Urinary bladder (tissue), 4 donors: Measurements from ENCODE around the gene SMYD4. TPM values are rescaled to one million over a fixed set of nuclear protein-coding genes. Genes with fewer than 3 reads are reported as not detected.
"Not testable (repeated sequence)": the region's sequence is repeated elsewhere in the genome, so short reads cannot be mapped to it uniquely, and the experiment has no call there.

Experiments
- DNase-seq: peaks from one replicate; pipeline ENCODE4 v3.0.0-alpha.2; 2015; ENCODE audit errors: extremely low spot score
- H3K27ac ChIP-seq: one replicate; pipeline ENCODE4 v1.5.1; 2013; ENCODE audit warnings: low read depth, mild to moderate bottlenecking, moderate library complexity
- H3K36me3 ChIP-seq: one replicate; pipeline ENCODE4 v1.6.1; 2013; ENCODE audit warnings: mild to moderate bottlenecking, moderate library complexity; ENCODE audit not compliant: insufficient read depth
- H3K4me1 ChIP-seq: one replicate; pipeline ENCODE4 v1.6.1; 2013; ENCODE audit warnings: mild to moderate bottlenecking, moderate library complexity; ENCODE audit not compliant: insufficient read depth
- H3K4me3 ChIP-seq: one replicate; pipeline ENCODE4 v1.5.1; 2013; ENCODE audit warnings: low read depth, low read length
- WGBS: extraction: QIAGEN DNeasy Blood & Tissue Kit; methylation state at CpG from one replicate; pipeline ENCODE4 v1.1.7; 2013; 5-methylcytosine and 5-hydroxymethylcytosine counted together
- polyA plus RNA-seq: library from polyadenylated mRNA; stranded (reverse); fragments of 200-250 nt; gene quantifications from one replicate; pipeline ENCODE4 v1.2.3, GENCODE V29; 2013
- total RNA-seq: library from RNA; depleted of rRNA; stranded (reverse); fragments of >200 nt; gene quantifications from one replicate; pipeline ENCODE4 v1.2.3, GENCODE V29; 2014
- donor health status: healthy with polysubstance abuse.
- donor health status: healthy.

Gene SMYD4
- total and polyA plus RNA-seq, 2 donors, result 12.8 to 14.1 TPM

- Histone ChIP-seq H3K36me3 (no peaks in the 10 kb centered on the region), H3K27ac (no peak overlapping the region), H3K4me3 (no peak overlapping the region), H3K4me1 (no peaks in the 10 kb centered on the region)
- DNase-seq, result no peak
- 67% methylated on average over 21 of the region's 21 CpGs for whole genome bisulfite sequencing
Measured at GRCh38 chr17:1766382-1767135, 63.1 kb downstream of the SMYD4 start.

- 83% methylated on average over 3 of the region's 3 CpGs for WGBS
- H3K4me3 ChIP-seq, result no peak overlapping the region
- no peaks in the 10 kb centered on the region for H3K4me1 ChIP-seq
- no peaks in the 10 kb centered on the region for H3K36me3 ChIP-seq
- H3K27ac ChIP-seq, result no peak overlapping the region
- no peak for DNase-seq
Measured at GRCh38 chr17:1765576-1765975, 64.1 kb downstream of the SMYD4 start.

- H3K4me1 ChIP-seq, H3K4me3 ChIP-seq, H3K36me3 ChIP-seq, DNase-seq: not testable (repeated sequence)
- peak overlapping the region; percentile 45 for H3K27ac ChIP-seq
- WGBS, result 80% methylated on average over 7 of the region's 7 CpGs
Measured at GRCh38 chr17:1764705-1765104, 65.0 kb downstream of the SMYD4 start.

- H3K4me1 ChIP-seq, result no peaks in the 10 kb centered on the region
- no peak overlapping the region for H3K4me3 ChIP-seq
- no peaks in the 10 kb centered on the region for H3K36me3 ChIP-seq
- H3K27ac ChIP-seq, result peak overlapping the region; percentile 45
- peak; percentile 29 for DNase-seq
- 4% methylated on average over 11 of the region's 11 CpGs for WGBS
Measured at GRCh38 chr17:1764284-1764683, 65.4 kb downstream of the SMYD4 start.

GRCh38 chr17:1762901-1763898, 66.5 kb downstream of the SMYD4 start:
- WGBS, result 44% methylated on average over 22 of the region's 22 CpGs
- H3K36me3 ChIP-seq, result no peaks in the 10 kb centered on the region
- H3K4me3 ChIP-seq, result peak overlapping the region; percentile 38
- H3K4me1 ChIP-seq, result no peaks in the 10 kb centered on the region
- DNase-seq, result peak; percentile 33
- H3K27ac ChIP-seq, result peak overlapping the region; percentile 54

GRCh38 chr17:1762233-1762900, 67.3 kb downstream of the SMYD4 start:
- H3K27ac ChIP-seq, result peak overlapping the region; percentile 54
- DNase-seq, result no peak
- 38% methylated on average over 21 of the region's 21 CpGs for whole genome bisulfite sequencing
- H3K4me1 ChIP-seq, result no peaks in the 10 kb centered on the region
- peak overlapping the region; percentile 38 for H3K4me3 ChIP-seq
- H3K36me3 ChIP-seq, result no peaks in the 10 kb centered on the region

- no peak for DNase-seq
- WGBS, result 67% methylated on average over 5 of the region's 5 CpGs
- Histone ChIP-seq H3K27ac (no peak overlapping the region), H3K4me3 (no peak overlapping the region), H3K36me3 (no peaks in the 10 kb centered on the region), H3K4me1 (no peaks in the 10 kb centered on the region)
Measured at GRCh38 chr17:1759529-1759928, 70.2 kb downstream of the SMYD4 start.

- no peak for DNase-seq
- 79% methylated on average over 15 of the region's 15 CpGs for WGBS
- H3K27ac ChIP-seq, result no peak overlapping the region
- H3K36me3 ChIP-seq, result no peaks in the 10 kb centered on the region
- no peaks in the 10 kb centered on the region for H3K4me1 ChIP-seq
- no peak overlapping the region for H3K4me3 ChIP-seq
Measured at GRCh38 chr17:1758807-1759206, 70.9 kb downstream of the SMYD4 start.

GRCh38 chr17:1755827-1756262, 73.9 kb downstream of the SMYD4 start:
- 60% methylated on average over 17 of the region's 17 CpGs for WGBS
- DNase-seq, result no peak
- Histone ChIP-seq H3K27ac (no peak overlapping the region), H3K4me1 (no peaks in the 10 kb centered on the region), H3K36me3 (no peaks in the 10 kb centered on the region), H3K4me3 (no peak overlapping the region)

GRCh38 chr17:1755252-1755826, 74.4 kb downstream of the SMYD4 start:
- H3K4me3 ChIP-seq, result no peak overlapping the region
- no peak overlapping the region for H3K27ac ChIP-seq
- no peaks in the 10 kb centered on the region for H3K4me1 ChIP-seq
- DNase-seq, result no peak
- no peaks in the 10 kb centered on the region for H3K36me3 ChIP-seq
- WGBS, result 74% methylated on average over 20 of the region's 20 CpGs

GRCh38 chr17:1754430-1755112, 75.1 kb downstream of the SMYD4 start:
- H3K36me3 ChIP-seq, result no peaks in the 10 kb centered on the region
- WGBS, result 73% methylated on average over 25 of the region's 25 CpGs
- no peaks in the 10 kb centered on the region for H3K4me1 ChIP-seq
- no peak for DNase-seq
- no peak overlapping the region for H3K4me3 ChIP-seq
- H3K27ac ChIP-seq, result no peak overlapping the region

- H3K36me3 ChIP-seq, result no peaks in the 10 kb centered on the region
- DNase-seq, result no peak
- no peak overlapping the region for H3K4me3 ChIP-seq
- 85% methylated on average over 23 of the region's 23 CpGs for WGBS
- H3K27ac ChIP-seq, result no peak overlapping the region
- H3K4me1 ChIP-seq, result no peaks in the 10 kb centered on the region
Measured at GRCh38 chr17:1753767-1754429, 75.8 kb downstream of the SMYD4 start.
